Measurements from ENCODE around the gene PTPRO.

PTPRO gene

GRCh38 chr12:15538881-15539280, 216.6 kb downstream of the PTPRO start:
- no peaks in the 10 kb centered on the region for H3K36me3 ChIP-seq (replicated peaks; ENCODE audit: low read depth, low read length)
- no peak for TF ChIP-seq CTCF (IDR thresholded peaks at IDR 0.05; ENCODE audit: low read depth, low read length)
- no peak for TF ChIP-seq EZH2phosphoT487 (IDR thresholded peaks at IDR 0.05; ENCODE audit: low read depth)

GRCh38 chr12:15540005-15540404, 217.7 kb downstream of the PTPRO start:
- Histone ChIP-seq H3K27ac (ENCODE audit: low read length) (no peak overlapping the region), H3K27me3 (ENCODE audit: low read depth, low read length) (no peaks in the 10 kb centered on the region), H3K9ac (ENCODE audit: low read length) (no peak overlapping the region), H4K20me1 (ENCODE audit: insufficient read depth, low read length) (no peaks in the 10 kb centered on the region), H3K9me3 (ENCODE audit: insufficient read depth, low read length) (no peaks in the 10 kb centered on the region), H3K36me3 (replicated peaks; ENCODE audit: low read depth, low read length) (no peaks in the 10 kb centered on the region), H3K4me2 (ENCODE audit: low read length) (no peak overlapping the region), H3K4me3 (ENCODE audit: low read length) (no peak overlapping the region), H3K4me1 (ENCODE audit: low read length) (peaks cover 22% of the 10 kb centered on the region), H3K79me2 (ENCODE audit: low read length) (no peaks in the 10 kb centered on the region), H2AFZ (ENCODE audit: low read depth, low read length) (no peak overlapping the region)
- no peak for TF ChIP-seq EZH2phosphoT487 (IDR thresholded peaks at IDR 0.05; ENCODE audit: low read depth)
- no peak for TF ChIP-seq CTCF (IDR thresholded peaks at IDR 0.05; ENCODE audit: low read depth, low read length)

More at GRCh38 chr12:15538881-15539280, 216.6 kb downstream of the PTPRO start:
- H2AFZ ChIP-seq (ENCODE audit: low read depth, low read length) = no peak overlapping the region
- H3K79me2 ChIP-seq (ENCODE audit: low read length) = no peaks in the 10 kb centered on the region
- H3K27ac ChIP-seq (ENCODE audit: low read length) = no peak overlapping the region
- H3K4me1 ChIP-seq (ENCODE audit: low read length) = peaks cover 25% of the 10 kb centered on the region
- H3K4me2 ChIP-seq (ENCODE audit: low read length) = no peak overlapping the region
- no peaks in the 10 kb centered on the region for H3K9me3 ChIP-seq (ENCODE audit: insufficient read depth, low read length)
- H3K9ac ChIP-seq (ENCODE audit: low read length) = no peak overlapping the region
- H4K20me1 ChIP-seq (ENCODE audit: insufficient read depth, low read length) = no peaks in the 10 kb centered on the region
- H3K4me3 ChIP-seq (ENCODE audit: low read length) = no peak overlapping the region
- no peaks in the 10 kb centered on the region for H3K27me3 ChIP-seq (ENCODE audit: low read depth, low read length)

GRCh38 chr12:15540469-15540872, 218.2 kb downstream of the PTPRO start:
- no peak overlapping the region for H2AFZ ChIP-seq (ENCODE audit: low read depth, low read length)
- H3K9ac ChIP-seq (ENCODE audit: low read length) = no peak overlapping the region
- no peaks in the 10 kb centered on the region for H4K20me1 ChIP-seq (ENCODE audit: insufficient read depth, low read length)
- TF ChIP-seq CTCF (IDR thresholded peaks at IDR 0.05; ENCODE audit: low read depth, low read length) = no peak
- TF ChIP-seq EZH2phosphoT487 (IDR thresholded peaks at IDR 0.05; ENCODE audit: low read depth) = no peak
- H3K79me2 ChIP-seq (ENCODE audit: low read length) = no peaks in the 10 kb centered on the region
- H3K36me3 ChIP-seq (replicated peaks; ENCODE audit: low read depth, low read length) = no peaks in the 10 kb centered on the region
- no peak overlapping the region for H3K4me3 ChIP-seq (ENCODE audit: low read length)
- no peaks in the 10 kb centered on the region for H3K9me3 ChIP-seq (ENCODE audit: insufficient read depth, low read length)
- H3K4me2 ChIP-seq (ENCODE audit: low read length) = no peak overlapping the region
- no peak overlapping the region for H3K27ac ChIP-seq (ENCODE audit: low read length)
- H3K27me3 ChIP-seq (ENCODE audit: low read depth, low read length) = no peaks in the 10 kb centered on the region
- H3K4me1 ChIP-seq (ENCODE audit: low read length) = peaks cover 22% of the 10 kb centered on the region

- Histone ChIP-seq H3K4me1 (ENCODE audit: low read length) (peaks cover 26% of the 10 kb centered on the region), H3K4me2 (ENCODE audit: low read length) (no peak overlapping the region), H3K9me3 (ENCODE audit: insufficient read depth, low read length) (no peaks in the 10 kb centered on the region), H3K79me2 (ENCODE audit: low read length) (no peaks in the 10 kb centered on the region), H3K9ac (ENCODE audit: low read length) (no peak overlapping the region), H3K27ac (ENCODE audit: low read length) (no peak overlapping the region), H3K4me3 (ENCODE audit: low read length) (no peak overlapping the region), H4K20me1 (ENCODE audit: insufficient read depth, low read length) (no peaks in the 10 kb centered on the region), H2AFZ (ENCODE audit: low read depth, low read length) (no peak overlapping the region), H3K27me3 (ENCODE audit: low read depth, low read length) (no peaks in the 10 kb centered on the region), H3K36me3 (replicated peaks; ENCODE audit: low read depth, low read length) (no peaks in the 10 kb centered on the region)
- no peak for TF ChIP-seq EZH2phosphoT487 (IDR thresholded peaks at IDR 0.05; ENCODE audit: low read depth)
- no peak for TF ChIP-seq CTCF (IDR thresholded peaks at IDR 0.05; ENCODE audit: low read depth, low read length)
These were observed 219.8 kb downstream of the PTPRO start for GRCh38 chr12:15541996-15542631.
